ENCODE data around the gene SLC25A43. TPM values are rescaled to one million over a fixed set of nuclear protein-coding genes. Genes with fewer than 3 reads are reported as not detected.

Gene SLC25A43
- total RNA-seq, 1 donor from 2014 or later, result 10.8 TPM

GRCh38 chrX:119389214-119389613 lies 9.9 kb upstream of the SLC25A43 start:
- DNase-seq (ENCODE audit: extremely low spot score, unreplicated experiment), result no peak
- Mint-ChIP-seq H3K4me3 (ENCODE audit: unreplicated experiment) (no peak overlapping the region), H3K4me1 (ENCODE audit: unreplicated experiment) (peaks cover 7% of the 10 kb centered on the region), H3K27ac (ENCODE audit: unreplicated experiment) (no peak overlapping the region), H3K27me3 (ENCODE audit: unreplicated experiment) (no peaks in the 10 kb centered on the region), H3K9me3 (ENCODE audit: unreplicated experiment) (peaks cover 4% of the 10 kb centered on the region), H3K36me3 (ENCODE audit: unreplicated experiment) (no peaks in the 10 kb centered on the region)
- TF ChIP-seq CTCF (IDR thresholded peaks at IDR 0.05), result no peak

- no peak for DNase-seq (ENCODE audit: extremely low spot score, unreplicated experiment)
- Mint-ChIP-seq H3K9me3 (ENCODE audit: unreplicated experiment) (peaks cover 4% of the 10 kb centered on the region), H3K4me1 (ENCODE audit: unreplicated experiment) (peaks cover 7% of the 10 kb centered on the region), H3K27me3 (ENCODE audit: unreplicated experiment) (no peaks in the 10 kb centered on the region), H3K4me3 (ENCODE audit: unreplicated experiment) (no peak overlapping the region), H3K27ac (ENCODE audit: unreplicated experiment) (no peak overlapping the region), H3K36me3 (ENCODE audit: unreplicated experiment) (no peaks in the 10 kb centered on the region)
- TF ChIP-seq CTCF (IDR thresholded peaks at IDR 0.05), result no peak
These were observed 9.2 kb upstream of the SLC25A43 start for GRCh38 chrX:119389871-119390501.

GRCh38 chrX:119391279-119391678 lies 7.9 kb upstream of the SLC25A43 start:
- DNase-seq (ENCODE audit: extremely low spot score, unreplicated experiment), result no peak
- H3K9me3 Mint-ChIP-seq (ENCODE audit: unreplicated experiment), result no peaks in the 10 kb centered on the region
- H3K36me3 Mint-ChIP-seq (ENCODE audit: unreplicated experiment), result no peaks in the 10 kb centered on the region
- no peaks in the 10 kb centered on the region for H3K27me3 Mint-ChIP-seq (ENCODE audit: unreplicated experiment)
- peak; percentile 23 for TF ChIP-seq CTCF (IDR thresholded peaks at IDR 0.05)
- H3K27ac Mint-ChIP-seq (ENCODE audit: unreplicated experiment), result no peak overlapping the region
- peaks cover 7% of the 10 kb centered on the region for H3K4me1 Mint-ChIP-seq (ENCODE audit: unreplicated experiment)
- H3K4me3 Mint-ChIP-seq (ENCODE audit: unreplicated experiment), result no peak overlapping the region

GRCh38 chrX:119393144-119393543 lies 6.0 kb upstream of the SLC25A43 start:
- Mint-ChIP-seq H3K27me3 (ENCODE audit: unreplicated experiment) (no peaks in the 10 kb centered on the region), H3K27ac (ENCODE audit: unreplicated experiment) (no peak overlapping the region), H3K9me3 (ENCODE audit: unreplicated experiment) (no peaks in the 10 kb centered on the region), H3K4me3 (ENCODE audit: unreplicated experiment) (no peak overlapping the region), H3K36me3 (ENCODE audit: unreplicated experiment) (no peaks in the 10 kb centered on the region), H3K4me1 (ENCODE audit: unreplicated experiment) (peaks cover 7% of the 10 kb centered on the region)
- DNase-seq (ENCODE audit: extremely low spot score, unreplicated experiment), result no peak
- TF ChIP-seq CTCF (IDR thresholded peaks at IDR 0.05), result no peak

GRCh38 chrX:119398587-119398973 lies 556 bp upstream of the SLC25A43 start:
- H3K4me3 Mint-ChIP-seq (ENCODE audit: unreplicated experiment), result peak overlapping the region; percentile 77
- H3K36me3 Mint-ChIP-seq (ENCODE audit: unreplicated experiment), result no peaks in the 10 kb centered on the region
- no peak for TF ChIP-seq CTCF (IDR thresholded peaks at IDR 0.05)
- H3K27me3 Mint-ChIP-seq (ENCODE audit: unreplicated experiment), result no peaks in the 10 kb centered on the region
- H3K27ac Mint-ChIP-seq (ENCODE audit: unreplicated experiment), result peak overlapping the region; percentile 77
- no peak for DNase-seq (ENCODE audit: extremely low spot score, unreplicated experiment)
- no peaks in the 10 kb centered on the region for H3K9me3 Mint-ChIP-seq (ENCODE audit: unreplicated experiment)
- H3K4me1 Mint-ChIP-seq (ENCODE audit: unreplicated experiment), result peaks cover 13% of the 10 kb centered on the region
